Measurements from ENCODE around the gene GNG3. TPM values are rescaled to one million over a fixed set of nuclear protein-coding genes. Genes with fewer than 3 reads are reported as not detected.

GNG3 gene
- total and polyA plus RNA-seq, 2 of the 8 experiments (the other 6 are each of a cell fraction or from before 2014, with no cell fraction given), result 4.9 to 12.1 TPM

- H3K36me3 ChIP-seq (ENCODE audit: control insufficient read depth in 2 of 4, insufficient read depth in 4 of 4, low read length in 3 of 4), result peaks cover 39 to 97% (median 76%) of the 10 kb centered on the region in 4 experiments
- H3K79me1 ChIP-seq (ENCODE audit: low read depth, low read length), result no peaks in the 10 kb centered on the region; the same call in 1 of the 2 replicates
- no peak overlapping the region for H4K91ac ChIP-seq (replicated peaks; ENCODE audit: insufficient read length, low read length)
- no peak overlapping the region for H3K14ac ChIP-seq (ENCODE audit: insufficient read length)
- no peak overlapping the region for H2AK5ac ChIP-seq (ENCODE audit: low read depth, low read length)
- no peak for FAIRE-seq
- H3K4ac ChIP-seq (replicated peaks; ENCODE audit: insufficient read length, low read depth, low read length), result no peak overlapping the region
- H3K4me3 ChIP-seq (ENCODE audit: extremely low read depth in 1 of 4, insufficient read depth in 2 of 4, low read depth in 3 of 4, low read length in 4 of 4), result no peak overlapping the region
- no peaks in the 10 kb centered on the region for H3K9me3 ChIP-seq (ENCODE audit: insufficient read depth in 2 of 2, low read depth in 1 of 2, low read length in 1 of 2)
- H3K27ac ChIP-seq (ENCODE audit: low read depth, low read length), result no peak overlapping the region
- H2BK120ac ChIP-seq (replicated peaks; ENCODE audit: low read depth, low read length), result no peak overlapping the region
- no peak overlapping the region for H4K5ac ChIP-seq (ENCODE audit: insufficient read length, low read depth, low read length)
- no peak overlapping the region for H3K18ac ChIP-seq (ENCODE audit: extremely low read depth, low read length)
- H4K20me1 ChIP-seq (replicated peaks in 1 of 2; ENCODE audit: control insufficient read depth in 1 of 2, insufficient read depth in 2 of 2, low read length in 2 of 2), result peaks cover 0 to 3% of the 10 kb centered on the region in 2 experiments
- DNase-seq (ENCODE audit: low read depth in 1 of 2, low spot score in 2 of 2), result no peak
- H3K23ac ChIP-seq (ENCODE audit: insufficient read length), result no peak overlapping the region
- H2BK5ac ChIP-seq (ENCODE audit: low read depth, low read length), result no peak overlapping the region
- H3K9ac ChIP-seq (replicated peaks in 1 of 4; ENCODE audit: extremely low read depth in 1 of 4, low read depth in 3 of 4, low read length in 3 of 4), result no peak overlapping the region
- ChIA-PET CTCF (ENCODE audit: partially characterized antibody) (interaction anchor here (0.6 to 4.0 kb wide), 9 partner anchors 8 to 497 kb away, joined by 3 to 26 read pairs (median 4); partner anchors contain the start of gene TAF6L), POLR2A (ENCODE audit: partially characterized antibody) (interaction anchor here (1.1 to 61.4 kb wide), 8 partner anchors 8 to 142 kb away, joined by 3 to 2041 read pairs (median 11); partner anchors contain the start of genes BSCL2, C11orf98, CSKMT and EEF1G)
- no peak overlapping the region for H2BK20ac ChIP-seq (ENCODE audit: low read length)
- H3K4me2 ChIP-seq (ENCODE audit: insufficient read depth in 1 of 2, low read depth in 2 of 2, low read length in 2 of 2), result no peak overlapping the region
- no peak overlapping the region for H4K8ac ChIP-seq (ENCODE audit: extremely low read depth, insufficient read depth, low read length)
- H2BK15ac ChIP-seq (ENCODE audit: low read length), result no peak overlapping the region
- H3K56ac ChIP-seq (replicated peaks; ENCODE audit: insufficient read length, low read depth, low read length), result no peak overlapping the region
- peaks cover 0 to 19% of the 10 kb centered on the region in 2 experiments; a peak in 2 of 4 replicates for H3K79me2 ChIP-seq (ENCODE audit: control insufficient read depth in 1 of 2, insufficient read depth in 2 of 2, low read length in 2 of 2)
- 90% methylated on average over 5 of the region's 5 CpGs; no CpG with 5 or more reads in 1 of the 2 experiments for WGBS, 2 experiments (ENCODE audit: extremely low coverage in 1 of 2, insufficient coverage in 1 of 2, insufficient read length in 1 of 2, insufficient replicate concordance in 2 of 2, low coverage in 1 of 2, low lambda C conversion rate in 2 of 2, missing lambda C conversion rate in 1 of 2)
- H2BK12ac ChIP-seq (ENCODE audit: low read depth, low read length), result no peak overlapping the region
- peaks cover 0 to 13% (median 2%) of the 10 kb centered on the region in 4 experiments; a peak in 3 of 7 replicates for H3K4me1 ChIP-seq (replicated peaks in 1 of 4; ENCODE audit: control insufficient read depth in 3 of 4, insufficient read depth in 4 of 4, low read length in 3 of 4)
- H2AFZ ChIP-seq (ENCODE audit: low read length), result no peak overlapping the region
- no peaks in the 10 kb centered on the region for H3K23me2 ChIP-seq (ENCODE audit: low read depth, low read length)
- TF ChIP-seq ASH2L (IDR thresholded peaks at IDR 0.05; ENCODE audit: low read length) (no peak), TAF7 (optimal IDR thresholded peaks at IDR 0.05; ENCODE audit: borderline replicate concordance, low read depth, low read length) (no peak), NANOG (IDR thresholded peaks at IDR 0.05; ENCODE audit: insufficient read depth, low read depth, low read length, poor library complexity, severe bottlenecking) (no peak), HDAC6 (IDR thresholded peaks at IDR 0.05; ENCODE audit: low read depth, low read length) (no peak), EGR1 (IDR thresholded peaks at IDR 0.05; ENCODE audit: borderline replicate concordance, low read depth, low read length) (no peak), ATF3 (IDR thresholded peaks at IDR 0.05; ENCODE audit: insufficient read depth, low read depth, low read length) (no peak), SP4 (IDR thresholded peaks at IDR 0.05; ENCODE audit: low read length) (no peak), SIN3A (conservative IDR thresholded peaks at IDR 0.05 in 1 of 2, IDR thresholded peaks at IDR 0.05 in 1 of 2; ENCODE audit: low read depth in 1 of 2, low read length in 2 of 2) (no peak), MAFK (IDR thresholded peaks at IDR 0.05; ENCODE audit: low read depth, low read length) (no peak), SAP30 (IDR thresholded peaks at IDR 0.05; ENCODE audit: insufficient read depth, insufficient replicate concordance, low read length) (no peak), BCL11A (IDR thresholded peaks at IDR 0.05; ENCODE audit: low read depth in 2 of 2, low read length in 2 of 2) (no peak)
- no peaks in the 10 kb centered on the region; a peak in 1 of 7 replicates for H3K27me3 ChIP-seq (replicated peaks in 1 of 4; ENCODE audit: control insufficient read depth in 3 of 4, extremely low read depth in 1 of 4, insufficient read depth in 3 of 4, low read length in 3 of 4)
Measured at GRCh38 chr11:62716206-62716605, 8.7 kb downstream of the GNG3 start.
